Mesodermal cell (in vitro differentiated cells): ENCODE measurements around the gene PCNX1.
"Not testable (repeated sequence)": the region's sequence is repeated elsewhere in the genome, so short reads cannot be mapped to it uniquely, and the experiment has no call there.

Experiments used
- H3K27ac ChIP-seq: 2 replicates; pipeline ENCODE4 v1.7.0; 2013; ENCODE audit warnings: mild to moderate bottlenecking, low read depth, low read length, moderate library complexity; ENCODE audit not compliant: severe bottlenecking
- H3K36me3 ChIP-seq: 2 replicates; pipeline ENCODE4 v1.7.1; 2013; ENCODE audit warnings: mild to moderate bottlenecking, low read length, moderate library complexity; ENCODE audit not compliant: control insufficient read depth, insufficient read depth
- H3K4me1 ChIP-seq: one replicate; pipeline ENCODE4 v1.7.1; 2013; ENCODE audit warnings: mild to moderate bottlenecking, low read length; ENCODE audit not compliant: insufficient read depth, control insufficient read depth, poor library complexity, severe bottlenecking
- H3K4me3 ChIP-seq: 2 replicates; pipeline ENCODE4 v1.7.0; 2013; ENCODE audit warnings: low read length, control low read depth, mild to moderate bottlenecking; ENCODE audit not compliant: insufficient read depth, poor library complexity, severe bottlenecking; ENCODE audit errors: extremely low read depth
- H3K9me3 ChIP-seq: 2 replicates; pipeline ENCODE4 v1.7.1; 2013; ENCODE audit warnings: mild to moderate bottlenecking, low read length, moderate library complexity; ENCODE audit not compliant: control insufficient read depth
- WGBS, 2 experiments: methylation state at CpG; one replicate each; pipeline ENCODE4 v1.1.5; 2013; ENCODE audit warnings: missing lambda C conversion rate in 2 of 2; ENCODE audit not compliant: insufficient coverage in 2 of 2; 5-methylcytosine and 5-hydroxymethylcytosine counted together

PCNX1 gene

DNA sequence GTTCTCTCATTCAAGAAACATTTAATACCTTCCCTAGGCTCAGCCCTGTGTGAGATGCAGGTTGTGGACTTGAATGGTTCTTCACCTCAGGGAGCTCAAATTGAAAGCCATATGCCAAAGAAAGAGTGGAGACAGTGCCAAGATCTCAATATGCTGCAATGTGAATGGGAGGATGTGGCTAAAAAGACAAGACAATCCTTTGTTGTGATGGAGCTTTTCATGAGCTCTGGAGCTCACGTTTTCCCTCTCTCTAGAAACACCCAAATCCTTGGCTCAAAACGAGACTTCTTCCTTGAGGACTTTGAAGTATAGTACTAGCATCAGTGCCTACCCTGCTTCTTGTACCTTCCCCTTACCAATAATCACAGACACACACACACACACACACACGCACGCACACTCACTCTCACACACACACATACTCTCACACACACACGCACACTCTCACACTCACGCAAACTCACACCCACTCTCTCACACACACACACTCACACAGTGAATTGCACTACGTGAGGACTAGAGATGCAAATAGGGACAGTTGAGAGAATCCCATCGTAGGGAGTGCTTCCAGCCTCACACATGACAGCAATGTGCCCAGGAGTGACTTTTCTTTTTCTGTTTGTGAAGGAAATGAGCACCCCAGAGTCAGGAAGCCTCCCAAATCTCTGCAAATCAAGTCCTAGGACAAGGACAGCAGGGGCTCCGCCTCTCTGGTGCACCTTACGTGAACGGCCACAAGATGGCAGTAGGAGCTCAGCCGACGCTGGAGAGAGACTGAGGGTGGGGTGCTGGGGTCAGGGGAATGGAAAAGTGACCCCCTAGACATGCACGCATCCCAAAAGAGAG is 231.4 kb downstream of the PCNX1 start:
- H3K36me3 ChIP-seq, result no peaks in the 10 kb centered on the region
- H3K4me3 ChIP-seq, result no peak overlapping the region
- H3K27ac ChIP-seq, result no peak overlapping the region
- no peaks in the 10 kb centered on the region for H3K9me3 ChIP-seq
- WGBS, 2 experiments, result 40 to 44% methylated on average over 7 to 13 of the region's 14 CpGs
- H3K4me1 ChIP-seq, result peaks cover 26% of the 10 kb centered on the region

- no peaks in the 10 kb centered on the region for H3K9me3 ChIP-seq
- no peak overlapping the region for H3K4me3 ChIP-seq
- H3K27ac ChIP-seq, result no peak overlapping the region
- WGBS, 2 experiments, result 88 to 90% methylated on average over 27 to 28 of the region's 31 CpGs
- H3K36me3 ChIP-seq, result no peaks in the 10 kb centered on the region
- peaks cover 31% of the 10 kb centered on the region for H3K4me1 ChIP-seq
These were observed 232.2 kb downstream of the PCNX1 start for GRCh38 chr14:71139294-71139946.

GRCh38 chr14:71140157-71140556 is 232.9 kb downstream of the PCNX1 start:
- no peak overlapping the region for H3K4me3 ChIP-seq
- H3K9me3 ChIP-seq, result no peaks in the 10 kb centered on the region
- H3K27ac ChIP-seq, result no peak overlapping the region
- H3K36me3 ChIP-seq, result no peaks in the 10 kb centered on the region
- 60% methylated on average over 1 of the region's 2 CpGs; no CpG with 5 or more reads in 1 of the 2 experiments for WGBS, 2 experiments
- peaks cover 31% of the 10 kb centered on the region for H3K4me1 ChIP-seq

DNA sequence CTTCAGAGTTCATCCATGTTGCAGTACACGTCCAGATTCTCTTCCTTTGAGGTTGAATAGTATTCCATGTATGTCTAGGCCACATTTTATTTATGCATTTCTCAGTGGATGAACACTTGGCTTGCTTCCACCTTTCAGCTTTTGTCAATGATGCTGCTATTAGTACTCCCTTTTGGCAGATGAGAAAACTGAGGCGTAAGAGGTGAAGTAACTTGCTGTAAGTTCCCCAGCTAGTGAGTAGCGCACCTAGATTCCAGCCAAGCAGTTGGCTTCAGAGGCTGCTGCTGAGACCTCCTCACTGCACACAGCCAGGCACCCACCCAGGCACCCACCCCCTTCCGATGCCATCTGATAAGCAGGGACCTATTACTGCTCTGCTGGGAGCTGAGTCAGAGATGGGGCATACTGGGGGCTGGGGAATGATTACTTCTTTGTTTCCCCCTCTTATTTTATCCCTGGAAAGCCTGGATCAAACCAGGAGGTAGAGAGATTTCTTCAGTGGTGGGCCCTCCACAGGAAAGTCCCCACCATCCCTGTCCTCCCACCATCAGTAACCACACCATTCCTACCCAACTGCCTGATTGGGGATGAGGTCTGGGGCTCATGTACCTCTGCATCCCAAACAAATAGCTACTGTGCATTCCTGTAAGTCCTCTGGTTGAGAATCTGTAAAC is 234.6 kb downstream of the PCNX1 start:
- Histone ChIP-seq H3K4me3 (no peak overlapping the region), H3K36me3 (no peaks in the 10 kb centered on the region), H3K4me1 (peaks cover 31% of the 10 kb centered on the region), H3K27ac (peak overlapping the region; percentile 85), H3K9me3 (no peaks in the 10 kb centered on the region)
- WGBS, 2 experiments, result 100% methylated on average over 3 of the region's 4 CpGs

GRCh38 chr14:71142375-71143038 is 235.2 kb downstream of the PCNX1 start:
- no peaks in the 10 kb centered on the region for H3K9me3 ChIP-seq
- no peaks in the 10 kb centered on the region for H3K36me3 ChIP-seq
- H3K27ac ChIP-seq, result peak overlapping the region; percentile 85
- H3K4me1 ChIP-seq, result peaks cover 31% of the 10 kb centered on the region
- WGBS, 2 experiments, result 94 to 100% methylated on average over 1 to 2 of the region's 3 CpGs
- no peak overlapping the region for H3K4me3 ChIP-seq

DNA sequence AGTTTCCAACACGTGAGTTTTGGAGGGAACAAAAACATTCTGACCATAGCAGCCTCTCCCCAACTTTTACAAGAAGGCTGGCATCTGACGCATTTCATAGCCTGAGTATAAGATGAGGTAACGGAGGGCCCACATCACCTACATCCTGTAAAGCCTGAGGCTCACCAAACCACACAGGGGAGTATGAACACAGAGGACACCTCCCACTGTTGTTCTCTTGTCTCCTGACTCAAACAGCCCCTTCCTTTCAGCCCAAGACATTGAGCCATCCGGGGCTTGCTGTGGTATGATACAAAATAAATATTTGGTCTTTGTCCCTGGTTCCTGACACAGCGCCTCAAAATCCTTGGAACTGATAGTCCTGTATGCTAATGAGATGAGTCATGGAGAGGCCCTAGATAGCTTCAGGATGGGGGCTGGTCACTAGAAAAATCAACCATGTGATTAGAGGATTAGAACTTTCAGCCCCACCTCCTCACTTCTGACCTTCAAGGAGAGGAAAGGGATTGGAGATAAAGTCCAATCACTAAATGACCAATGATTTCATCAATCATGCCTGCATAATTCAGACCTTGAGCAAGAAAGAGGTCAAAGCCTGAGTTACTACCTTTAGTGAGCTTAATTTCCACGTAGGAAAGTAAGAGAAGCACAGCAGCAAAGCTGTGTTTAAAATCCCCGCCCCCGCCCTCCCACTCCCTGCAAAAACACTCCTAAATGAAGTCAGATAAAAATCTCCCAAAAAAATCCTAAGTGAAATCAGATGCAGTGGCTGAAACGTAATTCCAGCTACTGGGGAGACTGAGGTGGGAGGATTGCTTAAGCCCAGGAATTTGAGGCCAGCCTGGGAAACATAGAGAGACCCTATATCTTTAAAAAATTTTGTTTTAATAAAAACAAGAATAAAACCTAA is 236.4 kb downstream of the PCNX1 start:
- Histone ChIP-seq H3K36me3 (no peaks in the 10 kb centered on the region), H3K4me1 (peaks cover 31% of the 10 kb centered on the region), H3K9me3 (peaks cover 7% of the 10 kb centered on the region), H3K27ac (peak overlapping the region; percentile 85), H3K4me3 (no peak overlapping the region)
- WGBS, 2 experiments, result 81 to 90% methylated on average over 1 to 4 of the region's 9 CpGs

- not testable (repeated sequence) for H3K4me3 ChIP-seq, H3K36me3 ChIP-seq, H3K27ac ChIP-seq
- WGBS, 2 experiments, result 88 to 90% methylated on average over 2 to 4 of the region's 7 CpGs
- Histone ChIP-seq H3K9me3 (peaks cover 27% of the 10 kb centered on the region), H3K4me1 (peaks cover 18% of the 10 kb centered on the region)
These were observed 240.1 kb downstream of the PCNX1 start for GRCh38 chr14:71147335-71147734.

DNA sequence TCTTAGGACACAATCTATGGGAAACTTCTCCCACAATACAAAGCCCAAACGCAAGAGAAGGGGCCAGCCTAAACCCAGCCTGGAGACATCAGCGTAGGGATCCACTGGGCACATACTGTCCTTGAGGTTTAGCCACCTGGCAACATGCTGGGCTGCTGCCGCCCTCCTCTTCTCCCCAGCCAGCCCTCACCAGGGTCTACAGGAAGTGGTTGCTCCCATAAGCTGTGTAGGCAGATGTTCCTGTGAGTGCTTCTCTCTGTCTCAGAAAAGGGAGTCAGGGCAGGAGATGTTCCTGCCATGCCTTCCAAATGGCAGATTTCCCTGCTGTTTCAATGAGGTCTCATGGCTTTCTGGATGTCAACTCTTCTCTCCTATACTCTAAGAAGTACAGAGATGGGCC is 241.4 kb downstream of the PCNX1 start:
- H3K4me3 ChIP-seq, result no peak overlapping the region
- peaks cover 27% of the 10 kb centered on the region for H3K9me3 ChIP-seq
- peaks cover 5% of the 10 kb centered on the region for H3K4me1 ChIP-seq
- 93 to 100% methylated on average over 2 of the region's 3 CpGs for WGBS, 2 experiments
- no peak overlapping the region for H3K27ac ChIP-seq
- H3K36me3 ChIP-seq, result no peaks in the 10 kb centered on the region

- Histone ChIP-seq H3K36me3 (no peaks in the 10 kb centered on the region), H3K4me3 (no peak overlapping the region), H3K27ac (no peak overlapping the region), H3K4me1 (peaks cover 7% of the 10 kb centered on the region), H3K9me3 (peaks cover 27% of the 10 kb centered on the region)
- WGBS, 2 experiments, result 59 to 67% methylated on average over 5 of the region's 5 CpGs
These were observed 243.5 kb downstream of the PCNX1 start for GRCh38 chr14:71150737-71151136.

- Histone ChIP-seq H3K4me3 (no peak overlapping the region), H3K27ac (no peak overlapping the region), H3K4me1 (peaks cover 7% of the 10 kb centered on the region), H3K36me3 (no peaks in the 10 kb centered on the region), H3K9me3 (peaks cover 6% of the 10 kb centered on the region)
- 86 to 90% methylated on average over 2 of the region's 5 CpGs for WGBS, 2 experiments
These were observed 248.5 kb downstream of the PCNX1 start for GRCh38 chr14:71155743-71156142.
